Endothelial cell of umbilical vein (primary cell): ENCODE measurements around the gene AMH. TPM values are rescaled to one million over a fixed set of nuclear protein-coding genes. Genes with fewer than 3 reads are reported as not detected.

Experiments
- BruUV-seq: library from RNA; stranded (reverse); fragments of 400-500 nt; replicated peaks from 2 replicates; lab custom pipeline; 2021; lab: Mats Ljungman, UMichigan
- CTCF ChIA-PET: fragments of 300-600, 350-600 bp; sonication (Branson Sonifier 250); formaldehyde crosslinking; loops from one replicate; lab custom pipeline; 2021; ENCODE audit warnings: antibody characterized with exemption, inconsistent platforms; lab: Charles Lee
- POLR2A ChIA-PET: fragments of 300-600, 350-600 bp; sonication (Branson Sonifier 250); formaldehyde crosslinking; loops from one replicate; lab custom pipeline; 2021; ENCODE audit warnings: antibody characterized with exemption, inconsistent platforms; lab: Charles Lee
- DNase-seq: peaks from one replicate; pipeline ENCODE4 v3.0.0-alpha.2; 2011; ENCODE audit warnings: low read depth, low spot score
- FAIRE-seq: peaks from 2 replicates; lab custom pipeline; 2011; peaks lifted over from hg19 to GRCh38; lab: Jason Lieb, UNC
- H2AFZ ChIP-seq: 2 replicates; pipeline ENCODE4 v1.6.0; 2012; ENCODE audit warnings: low read depth, low read length, control low read depth, inconsistent platforms
- H3K27ac ChIP-seq: 2 replicates; pipeline ENCODE4 v1.5.1; 2011; ENCODE audit warnings: low read depth, mild to moderate bottlenecking, control low read depth, low read length, moderate library complexity; ENCODE audit not compliant: insufficient read depth
- H3K27me3 ChIP-seq, 2 experiments: 2 replicates each; pipeline versions ENCODE4 v1.6.0 to v1.6.1; 2011; ENCODE audit warnings: low read length in 2 of 2, mixed read lengths in 1 of 2; ENCODE audit not compliant: control insufficient read depth in 2 of 2, insufficient read depth in 2 of 2
- H3K36me3 ChIP-seq, 2 experiments: 2 replicates in 1 of 2; 3 replicates in 1 of 2; pipeline ENCODE4 v1.5.1; 2011; ENCODE audit warnings: low read length in 2 of 2, mild to moderate bottlenecking in 1 of 2, moderate library complexity in 1 of 2; ENCODE audit not compliant: control insufficient read depth in 2 of 2, insufficient read depth in 2 of 2; ENCODE audit errors: extremely low read depth in 1 of 2
- H3K4me1 ChIP-seq: 3 replicates; pipeline ENCODE4 v1.5.1; 2011; ENCODE audit warnings: mild to moderate bottlenecking, low read length; ENCODE audit not compliant: control insufficient read depth, insufficient read depth; ENCODE audit errors: extremely low read depth
- H3K4me2 ChIP-seq: 2 replicates; pipeline ENCODE4 v1.6.1; 2011; ENCODE audit warnings: low read length, control low read depth, mixed read lengths; ENCODE audit not compliant: insufficient read depth
- H3K4me3 ChIP-seq, 3 experiments: fragments of 200-600 bp in 1 of 3; sonication (generic), shearing (Covaris generic) in 1 of 3; replicated peaks in 1 of 3; 2 replicates each; pipeline ENCODE4 v1.5.1; 2011 to 2016; ENCODE audit warnings: control low read depth in 3 of 3, low read length in 3 of 3, mild to moderate bottlenecking in 2 of 3, inconsistent platforms in 1 of 3, low read depth in 1 of 3, moderate library complexity in 1 of 3; ENCODE audit not compliant: insufficient read depth in 1 of 3
- H3K79me2 ChIP-seq: 2 replicates; pipeline ENCODE4 v1.6.0; 2012; ENCODE audit warnings: low read length, inconsistent platforms; ENCODE audit not compliant: control insufficient read depth, insufficient read depth
- H3K9ac ChIP-seq: replicated peaks from 2 replicates; pipeline ENCODE3; 2011; ENCODE audit warnings: low read length, control low read depth; ENCODE audit not compliant: insufficient read depth; ENCODE audit errors: extremely low read depth
- H3K9me1 ChIP-seq: replicated peaks from 3 replicates; pipeline ENCODE4 v1.6.0; 2011; ENCODE audit warnings: mild to moderate bottlenecking, low read length; ENCODE audit not compliant: control insufficient read depth, insufficient read depth; ENCODE audit errors: extremely low read depth
- H3K9me3 ChIP-seq: replicated peaks from 2 replicates; pipeline ENCODE4 v1.5.1; 2012; ENCODE audit warnings: low read length, inconsistent platforms; ENCODE audit not compliant: control insufficient read depth, insufficient read depth
- H4K20me1 ChIP-seq: replicated peaks from 2 replicates; pipeline ENCODE3; 2011; ENCODE audit warnings: mild to moderate bottlenecking, low read length; ENCODE audit not compliant: control insufficient read depth, insufficient read depth; ENCODE audit errors: extremely low read depth
- EZH2 ChIP-seq: IDR thresholded peaks from 2 replicates; pipeline ENCODE4 v1.6.1; 2012; ENCODE audit warnings: borderline replicate concordance, low read depth, mild to moderate bottlenecking, moderate library complexity, low read length, inconsistent platforms; ENCODE audit not compliant: severe bottlenecking
- FOS ChIP-seq: IDR thresholded peaks from 2 replicates; pipeline ENCODE4 v1.6.1; 2011; ENCODE audit warnings: mild to moderate bottlenecking, low read length, moderate library complexity, borderline replicate concordance; ENCODE audit not compliant: insufficient read depth
- GATA2 ChIP-seq: IDR thresholded peaks from 2 replicates; pipeline ENCODE4 v1.7.0; 2011; ENCODE audit warnings: low read depth, mild to moderate bottlenecking, moderate library complexity, mixed read lengths, low read length; ENCODE audit not compliant: insufficient read length, insufficient read depth
- JUN ChIP-seq: IDR thresholded peaks from 2 replicates; pipeline ENCODE4 v1.6.1; 2011; ENCODE audit warnings: borderline replicate concordance, low read depth; ENCODE audit not compliant: insufficient read length, insufficient read depth
- MYC ChIP-seq: IDR thresholded peaks from one replicate; pipeline ENCODE4 v1.6.1; 2011; ENCODE audit warnings: mild to moderate bottlenecking, low read depth, low read length
- POLR2A ChIP-seq: IDR thresholded peaks from 2 replicates; pipeline ENCODE4 v1.6.1; 2012; ENCODE audit warnings: low read depth, mild to moderate bottlenecking, control low read depth, low read length
- POLR2AphosphoS5 ChIP-seq: IDR thresholded peaks from 2 replicates; pipeline ENCODE4 v1.6.1; 2012; ENCODE audit warnings: low read depth, mild to moderate bottlenecking, control low read depth, low read length, moderate library complexity; ENCODE audit not compliant: insufficient read depth
- dilution Hi-C: fragments of 300-500 bp; cut with MboI; formaldehyde crosslinking; loops from one replicate; pipeline ENCODE4 v1.15.0; 2019; ENCODE audit warnings: low sequenced_read_pairs; ENCODE audit not compliant: extremely low pct_ligation_motif_present
- intact Hi-C: fragments of 100-400 bp; cut with micrococcal nuclease; formaldehyde crosslinking; loops from one replicate; pipeline ENCODE4 v1.10.0; 2022
- polyA plus RNA-seq, 4 experiments: library from polyadenylated mRNA; depleted of rRNA in 3 of 4; stranded (reverse) in 3 of 4; unstranded in 1 of 4; fragments of >200 nt; gene quantifications; 2 replicates each; pipeline versions ENCODE4 v1.2.1 to v1.2.3, GENCODE V29; 2011 to 2012; ENCODE audit warnings: missing spikeins in 1 of 4
- total RNA-seq: library from RNA; stranded (reverse); gene quantifications from 2 replicates; pipeline ENCODE4 v1.2.3, GENCODE V29; 2021
- TF ChIP-seq, protein P1 (sequence below): IDR thresholded peaks from 2 replicates; pipeline ENCODE4 v1.6.1; 2011; ENCODE audit not compliant: insufficient read depth, insufficient read length

AMH gene
- total and polyA plus RNA-seq, 2 donors (not counting 3 experiments of a cell fraction or from before 2014, with no cell fraction given), result 3.3 to 9.6 TPM

DNA sequence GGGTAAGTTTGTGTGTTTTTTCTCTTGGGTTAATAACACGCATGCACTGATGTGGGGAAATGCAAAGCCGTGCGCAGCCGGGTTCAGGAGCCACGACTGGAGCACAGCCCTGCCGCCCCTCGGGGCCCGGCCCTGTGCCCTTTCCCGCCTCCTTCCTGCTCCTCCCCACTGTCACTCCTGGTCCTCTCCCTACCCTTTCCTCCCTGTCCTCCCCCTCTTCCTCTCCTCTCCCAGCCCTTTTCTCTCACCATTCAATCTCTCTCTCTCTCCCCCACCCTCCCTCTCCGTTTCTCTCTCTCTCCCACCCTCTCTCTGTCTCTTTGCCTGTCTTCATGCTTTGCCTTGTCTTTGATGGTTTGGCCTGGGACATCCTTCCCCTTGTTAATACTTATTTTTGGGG is 40.1 kb upstream of the AMH start:
- Histone ChIP-seq H3K9me3 (no peaks in the 10 kb centered on the region), H3K4me3 (no peak overlapping the region), H4K20me1 (no peaks in the 10 kb centered on the region), H3K9ac (no peak overlapping the region), H3K27me3 (no peaks in the 10 kb centered on the region), H3K36me3 (peaks cover 7 to 40% of the 10 kb centered on the region in 2 experiments), H3K79me2 (no peaks in the 10 kb centered on the region), H3K27ac (no peak overlapping the region), H3K9me1 (no peaks in the 10 kb centered on the region), H2AFZ (no peak overlapping the region), H3K4me2 (no peak overlapping the region), H3K4me1 (peaks cover 7% of the 10 kb centered on the region)
- FAIRE-seq (no peak), DNase-seq (no peak)
- ChIA-PET POLR2A (no interaction called here), CTCF (interaction anchor here (0.6 to 1.9 kb wide), 5 partner anchors 10 to 450 kb away, joined by 3 to 13 read pairs (median 4); no protein-coding TSS in a partner anchor)
- BruUV-seq, result no TSS peak
- dilution Hi-C loops, result no loop called here
- no peak for TF ChIP-seq GATA2
- TF ChIP-seq EZH2, result no peak
- no peak for TF ChIP-seq POLR2AphosphoS5
- no peak for TF ChIP-seq POLR2A
- intact Hi-C loops, result loop anchor here (5.0 kb wide), 1 partner anchor 42 kb away; no protein-coding TSS in a partner anchor

DNA sequence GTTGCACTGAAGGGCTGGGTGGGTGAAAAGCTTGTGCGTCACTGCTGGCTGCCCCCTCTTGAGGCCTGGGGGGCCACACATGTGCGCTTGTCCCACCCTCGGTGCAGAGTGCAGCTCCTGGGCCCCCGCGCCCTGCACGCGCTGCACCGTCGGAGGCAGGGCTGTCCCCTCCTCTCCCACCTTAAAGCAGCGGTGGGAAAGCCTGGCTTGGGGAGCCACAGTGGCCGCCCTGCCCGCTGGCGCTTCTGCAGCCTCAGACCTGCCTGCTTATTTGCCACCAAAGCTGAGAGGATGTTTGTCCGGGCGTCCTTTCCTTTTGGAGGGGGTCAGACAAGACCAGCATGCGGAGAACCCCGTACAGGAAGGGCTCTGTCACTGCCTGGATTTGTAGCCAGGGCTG is 39.7 kb upstream of the AMH start:
- FAIRE-seq, result no peak
- Histone ChIP-seq H3K4me2 (no peak overlapping the region), H4K20me1 (no peaks in the 10 kb centered on the region), H3K9ac (no peak overlapping the region), H3K27me3 (no peaks in the 10 kb centered on the region), H3K79me2 (no peaks in the 10 kb centered on the region), H3K36me3 (peaks cover 7 to 39% of the 10 kb centered on the region in 2 experiments), H2AFZ (no peak overlapping the region), H3K4me3 (no peak overlapping the region), H3K27ac (no peak overlapping the region), H3K4me1 (peaks cover 7% of the 10 kb centered on the region), H3K9me1 (no peaks in the 10 kb centered on the region), H3K9me3 (no peaks in the 10 kb centered on the region)
- ChIA-PET POLR2A (no interaction called here), CTCF (interaction anchor here (1.1 to 1.9 kb wide), 3 partner anchors 12 to 54 kb away, joined by 3 to 13 read pairs (median 4); no protein-coding TSS in a partner anchor)
- DNase-seq, result no peak
- dilution Hi-C loops (no loop called here), intact Hi-C loops (loop anchor here (5.0 kb wide), 1 partner anchor 42 kb away; no protein-coding TSS in a partner anchor)
- no TSS peak for BruUV-seq
- TF ChIP-seq GATA2 (no peak), JUN (no peak), EZH2 (no peak), FOS (no peak), POLR2A (no peak), MYC (no peak), POLR2AphosphoS5 (no peak)
- TF ChIP-seq, protein P1, sequence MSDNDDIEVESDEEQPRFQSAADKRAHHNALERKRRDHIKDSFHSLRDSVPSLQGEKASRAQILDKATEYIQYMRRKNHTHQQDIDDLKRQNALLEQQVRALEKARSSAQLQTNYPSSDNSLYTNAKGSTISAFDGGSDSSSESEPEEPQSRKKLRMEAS, result no peak
